Right ventricle myocardium superior (tissue), 1 donor: ENCODE measurements around the gene ANKRD29. TPM values are rescaled to one million over a fixed set of nuclear protein-coding genes. Genes with fewer than 3 reads are reported as not detected.
A peak's percentile ranks its signal among the peaks of the same experiment; 100 is the strongest.
"Not testable (repeated sequence)": the region's sequence is repeated elsewhere in the genome, so short reads cannot be mapped to it uniquely, and the experiment has no call there.

ENCODE experiments used
- ATAC-seq: fragments of 200-7000 bp; cut with Tn5 transposase; one replicate; pipeline ENCODE4 v1.9.1; 2020; ENCODE audit warnings: mild to moderate bottlenecking; ENCODE audit not compliant: poor library complexity
- DNase-seq: peaks from one replicate; pipeline ENCODE4 v3.0.0-alpha.2; 2020
- intact Hi-C: fragments of 100-400 bp; cut with DNase I; formaldehyde crosslinking; loops from one replicate; pipeline ENCODE4 v1.11.2; 2022
- total RNA-seq: library from RNA; stranded (reverse); fragmentation: NEBNext Ultra II Directional; extraction: Animal tissue kit (Norgen Biotek cat#: 25700); gene quantifications from one replicate; pipeline ENCODE4 v1.2.1, GENCODE V29; 2021
- donor health status: DM: no; HTN: yes; CAD: no; lungs with severe emphysema.

The ANKRD29 gene
- total RNA-seq, 1 donor from 2014 or later, result 7.0 TPM

- DNase-seq, result no peak
- ATAC-seq, result no peak
- intact Hi-C loops, result no loop called here
These were observed 69.0 kb downstream of the ANKRD29 start for GRCh38 chr18:23593720-23594119.

GRCh38 chr18:23592911-23593310, 69.8 kb downstream of the ANKRD29 start:
- DNase-seq (no peak), ATAC-seq (no peak)
- intact Hi-C loops, result no loop called here

DNA sequence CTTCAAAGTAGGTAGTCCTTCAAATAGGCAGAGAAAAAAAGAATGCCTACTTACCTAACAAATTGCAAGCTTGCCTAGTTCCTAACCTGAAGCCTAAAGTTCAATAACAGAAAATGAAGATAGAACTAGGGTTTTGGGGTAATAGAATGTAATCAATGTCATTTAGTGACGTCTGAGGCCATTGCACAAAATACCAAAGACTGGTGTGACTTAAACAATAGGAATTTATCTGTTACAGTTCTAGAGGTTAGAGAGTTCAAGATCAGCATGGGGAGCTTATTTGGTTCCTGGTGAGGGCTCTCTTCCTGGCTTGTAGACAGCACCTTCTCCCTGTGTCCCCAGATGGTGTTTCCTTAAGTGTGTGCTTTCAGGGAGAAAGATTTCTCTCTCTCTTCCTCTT, 71.7 kb downstream of the ANKRD29 start:
- intact Hi-C loops, result no loop called here
- no peak for ATAC-seq
- no peak for DNase-seq

DNA sequence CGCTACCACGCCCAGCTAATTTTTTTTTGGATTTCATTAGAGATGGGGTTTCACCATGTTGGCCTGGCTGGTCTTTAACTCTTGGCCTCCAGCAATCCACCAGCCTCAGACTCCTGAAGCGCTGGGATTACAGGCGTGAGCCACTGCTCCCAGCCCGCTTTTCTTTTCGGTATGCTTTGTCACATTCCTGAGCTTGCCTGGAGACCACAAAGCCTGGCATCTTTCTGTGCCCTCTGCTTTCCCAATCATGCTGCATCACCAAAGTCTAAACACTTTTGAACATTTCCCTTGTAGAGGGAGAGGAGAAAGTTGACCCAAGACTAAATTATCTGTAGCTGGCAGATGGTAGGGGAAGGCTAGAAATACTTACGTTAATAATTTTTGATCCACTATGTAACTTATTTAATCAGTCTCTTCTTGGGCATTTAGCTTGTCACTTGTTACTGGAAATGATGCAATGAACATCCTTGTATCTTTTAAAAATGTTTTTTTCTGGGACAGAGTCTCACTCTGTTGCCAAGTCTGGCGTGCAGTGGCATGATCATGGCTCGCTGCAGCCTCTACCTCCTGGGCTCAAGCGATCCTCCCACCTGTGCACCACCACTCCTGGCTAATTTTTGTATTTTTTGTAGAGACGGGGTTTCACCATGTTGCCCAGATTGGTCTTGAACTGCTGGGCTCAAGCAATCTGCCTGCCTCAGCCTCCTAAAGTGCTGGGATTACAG, 73.7 kb downstream of the ANKRD29 start:
- ATAC-seq (no peak), DNase-seq (no peak)
- intact Hi-C loops, result loop anchor here (5.0 kb wide), 1 partner anchor 72 kb away; no protein-coding TSS in a partner anchor

GRCh38 chr18:23587220-23587642, 75.5 kb downstream of the ANKRD29 start:
- ATAC-seq (no peak), DNase-seq (no peak)
- intact Hi-C loops, result loop anchor here (5.0 kb wide), 1 partner anchor 70 kb away; no protein-coding TSS in a partner anchor

DNA sequence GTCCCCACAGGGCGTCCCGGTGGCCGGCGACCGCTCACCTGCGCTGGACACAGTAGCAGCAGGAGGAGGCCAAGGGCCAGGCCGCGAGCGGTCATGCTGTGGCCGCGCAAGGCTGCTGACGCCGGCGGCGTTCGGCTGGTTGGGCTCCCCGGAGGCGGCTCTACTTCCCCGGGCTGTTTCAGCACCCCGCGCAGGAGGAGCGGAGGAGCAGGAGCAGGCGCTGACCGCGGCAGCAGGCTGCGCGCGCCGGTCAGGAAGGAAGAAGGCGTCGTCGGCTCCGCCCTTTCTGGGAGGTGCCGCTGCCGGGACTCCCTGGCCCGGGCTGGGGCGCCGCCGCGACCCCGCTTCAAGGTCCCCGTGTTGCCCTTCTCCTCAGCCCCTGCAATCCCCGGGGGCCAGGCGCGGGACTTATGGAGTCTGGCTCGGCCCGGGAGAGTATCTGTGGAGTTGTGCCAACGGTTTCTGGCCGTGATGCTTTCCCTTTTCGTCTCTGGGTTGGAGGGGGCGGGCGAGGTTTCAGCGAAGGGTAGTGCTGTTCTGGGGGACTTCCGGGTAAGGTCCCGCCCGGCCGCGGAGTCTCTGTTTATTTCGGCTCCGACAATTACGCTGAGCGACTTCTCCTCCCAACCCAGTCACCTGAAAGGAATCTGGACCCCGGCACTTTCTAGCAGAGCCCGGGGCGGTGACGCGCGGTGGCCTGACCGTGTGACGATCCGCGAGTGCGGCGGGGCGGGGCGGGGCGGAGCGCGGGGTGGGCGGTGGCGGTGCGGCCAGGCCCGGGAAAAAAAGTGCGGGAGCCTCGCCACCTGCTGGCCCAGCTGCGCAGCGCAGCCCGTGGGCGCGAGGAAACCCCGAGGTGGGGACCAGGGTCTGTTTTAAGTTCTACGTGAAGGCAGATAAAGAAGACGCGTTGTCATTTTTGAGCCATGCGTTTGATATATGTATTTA, 76.2 kb downstream of the ANKRD29 start, which contains the start of gene NPC1:
NPC1 (minus strand) TSS at position 258 of the 948 bp plus-strand sequence; CDS start at position 95, 163 bp downstream.
- ATAC-seq (peak; percentile 99), DNase-seq (peak; percentile 97)
- intact Hi-C loops, result loop anchor here (5.0 kb wide), 1 partner anchor 69 kb away; no protein-coding TSS in a partner anchor

DNA sequence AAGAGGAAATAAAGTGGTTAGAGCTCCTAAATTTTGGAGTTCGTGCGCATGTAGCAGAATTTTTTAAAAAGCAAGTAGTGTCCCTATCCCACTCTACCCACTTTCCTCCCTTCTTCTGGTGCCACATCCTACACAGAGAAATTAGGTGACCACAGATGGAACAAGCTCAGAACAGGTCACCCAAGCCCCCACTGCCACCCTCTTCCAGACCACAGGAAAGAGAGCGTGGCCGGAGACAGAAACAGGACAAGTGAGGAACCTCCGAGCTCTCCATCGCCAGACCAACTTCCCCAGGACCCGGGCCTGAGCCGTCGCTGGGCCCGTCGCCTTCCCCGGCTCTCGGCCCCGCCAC, 76.8 kb downstream of the ANKRD29 start:
- intact Hi-C loops, result loop anchor here (5.0 kb wide), 1 partner anchor 69 kb away; no protein-coding TSS in a partner anchor
- DNase-seq (no peak), ATAC-seq (no peak)

GRCh38 chr18:23585007-23585871, 77.5 kb downstream of the ANKRD29 start:
- intact Hi-C loops, result loop anchor here (5.0 kb wide), 1 partner anchor 68 kb away; no protein-coding TSS in a partner anchor
- DNase-seq (no peak), ATAC-seq (no peak)

DNA sequence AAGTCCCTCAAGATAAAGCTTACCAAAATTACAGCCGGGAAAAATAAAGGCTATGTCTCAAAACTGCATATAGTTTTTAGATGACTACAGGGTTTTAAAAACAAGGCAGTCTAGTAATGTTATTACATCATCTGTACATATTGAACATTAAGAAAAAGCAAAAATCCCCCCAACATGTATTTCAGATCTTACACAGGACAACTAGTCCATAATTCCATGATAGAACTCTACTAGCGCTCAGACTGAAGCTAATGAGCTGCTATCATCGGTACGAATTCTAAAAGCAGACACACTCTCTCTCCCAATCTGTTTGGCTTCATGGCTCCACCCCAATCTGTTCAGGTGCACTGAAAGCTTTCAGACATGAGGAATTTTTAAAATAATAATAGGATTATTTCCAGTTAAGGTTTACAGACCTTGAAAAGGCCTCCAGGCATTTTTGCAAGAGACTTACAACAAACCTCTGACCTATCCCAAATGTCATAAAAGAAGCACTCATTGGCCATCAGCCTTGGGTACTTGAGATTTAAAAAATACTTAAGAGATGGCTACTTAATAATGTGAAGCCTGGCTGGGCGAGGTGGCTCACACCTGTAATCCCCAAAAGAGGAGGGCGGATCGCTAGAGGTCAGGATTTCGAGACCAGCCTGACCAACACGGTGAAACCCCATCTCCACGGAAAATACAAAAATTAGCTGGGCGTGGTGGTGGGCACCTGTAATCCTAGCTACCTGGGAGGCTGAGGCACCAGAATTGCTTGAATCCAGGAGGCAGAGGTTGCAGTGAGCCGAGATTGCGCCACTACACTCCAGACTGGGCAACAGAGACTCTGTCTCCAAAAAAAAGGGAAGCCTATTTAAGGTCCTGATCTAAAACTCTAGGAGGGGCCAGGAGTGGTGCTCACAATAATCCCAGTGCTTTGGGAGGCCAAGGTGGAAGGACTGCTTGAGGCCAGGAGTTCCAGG, 78.4 kb downstream of the ANKRD29 start:
- no peak for DNase-seq
- no peak for ATAC-seq
- intact Hi-C loops, result no loop called here

DNA sequence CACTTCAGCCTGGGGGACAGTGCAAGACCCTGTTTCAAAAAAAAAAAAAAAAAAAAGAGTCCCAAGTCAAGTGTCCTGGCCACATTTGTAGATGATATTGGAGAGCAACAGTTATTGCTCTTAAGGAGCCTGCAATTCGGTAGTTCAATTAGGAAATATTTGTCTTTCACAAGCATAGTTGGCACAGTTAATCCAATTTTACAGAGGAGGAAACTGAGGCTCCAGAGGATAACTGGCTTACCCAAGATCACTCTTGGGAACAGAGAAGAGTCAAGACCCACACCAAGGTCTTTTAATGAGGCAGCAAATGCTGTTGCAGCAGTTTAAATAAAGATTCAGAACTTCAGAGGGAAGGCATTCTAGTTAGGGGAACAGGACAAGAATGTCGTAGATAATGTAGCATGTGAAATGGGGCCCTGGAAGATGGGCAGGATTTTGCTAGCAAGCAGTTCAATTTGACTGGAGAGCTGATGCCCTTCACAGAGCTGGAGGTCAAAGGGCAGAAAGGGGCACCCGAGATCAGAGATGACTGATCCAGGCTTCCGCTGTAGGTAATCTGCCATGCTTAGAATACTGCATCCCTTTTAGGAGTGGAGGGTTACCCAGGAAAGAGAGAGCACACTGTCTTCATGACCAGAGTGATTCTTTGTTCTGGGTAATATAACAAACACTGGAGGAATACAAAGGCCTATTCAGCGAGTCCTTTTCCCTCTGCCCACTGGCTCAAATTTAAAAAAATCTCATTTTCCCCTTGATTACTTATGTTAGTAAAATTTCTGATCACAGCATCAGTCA, 79.4 kb downstream of the ANKRD29 start:
- no peak for ATAC-seq
- intact Hi-C loops, result no loop called here
- no peak for DNase-seq

DNA sequence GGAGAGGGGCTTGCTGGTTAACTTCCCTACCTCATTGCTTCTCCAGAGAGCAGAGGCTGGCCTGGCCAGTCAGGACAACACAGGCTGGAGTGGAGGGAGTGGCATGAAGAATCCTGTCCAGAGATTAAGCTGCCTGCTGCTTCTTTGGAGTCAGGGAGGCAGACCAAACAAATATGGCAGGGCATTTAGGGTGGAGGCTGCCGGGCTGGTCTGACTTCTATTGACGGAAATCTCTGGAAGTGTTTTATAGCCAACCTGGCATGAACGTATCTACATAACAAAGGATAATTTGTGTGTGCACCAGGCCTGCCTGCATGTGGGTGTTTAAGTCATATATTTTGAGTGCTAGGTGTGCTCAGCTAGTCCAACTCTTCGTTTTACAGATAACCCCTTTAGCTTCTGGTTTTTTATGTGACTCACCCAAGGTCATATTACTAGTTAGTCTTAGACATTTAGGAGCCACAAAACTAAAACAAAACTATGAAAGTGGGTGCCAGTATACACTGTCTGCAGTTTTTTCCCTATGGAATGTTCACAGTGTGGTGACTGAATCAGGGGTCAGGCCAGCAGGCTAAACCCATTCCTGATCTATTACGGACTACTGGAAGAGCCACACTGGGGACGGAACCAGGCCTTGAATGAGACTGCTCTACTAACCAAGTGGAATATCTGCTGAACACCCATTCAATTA, 81.9 kb downstream of the ANKRD29 start:
- intact Hi-C loops, result no loop called here

GRCh38 chr18:23578891-23579653, 83.6 kb downstream of the ANKRD29 start:
- ATAC-seq (peak; percentile 40), DNase-seq (no peak)
- intact Hi-C loops, result no loop called here

More for the DNA sequence above, 81.9 kb downstream of the ANKRD29 start:
- ATAC-seq (no peak), DNase-seq (no peak)

GRCh38 chr18:23578067-23578701, 84.5 kb downstream of the ANKRD29 start:
- DNase-seq, result no peak
- intact Hi-C loops, result no loop called here
- no peak for ATAC-seq

DNA sequence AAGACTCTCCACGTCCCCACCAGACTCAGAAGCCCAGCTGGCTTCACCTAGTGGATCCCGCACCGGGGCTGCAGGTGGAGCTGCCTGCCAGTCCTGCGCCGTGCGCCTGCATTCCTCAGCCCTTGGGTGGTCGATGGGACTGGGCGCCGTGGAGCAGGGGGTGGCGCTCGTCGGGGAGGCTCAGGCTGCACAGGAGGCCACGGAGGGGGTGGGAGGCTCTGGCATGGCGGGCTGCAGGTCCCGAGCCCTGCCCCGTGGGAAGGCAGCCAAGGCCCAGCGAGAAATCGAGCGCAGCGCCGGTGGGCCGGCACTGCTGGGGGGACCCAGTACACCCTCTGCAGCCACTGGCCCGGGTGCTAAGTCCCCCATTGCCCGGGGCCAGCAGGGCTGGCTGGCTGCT, 85.2 kb downstream of the ANKRD29 start:
- ATAC-seq, intact Hi-C loops, DNase-seq: not testable (repeated sequence)

DNA sequence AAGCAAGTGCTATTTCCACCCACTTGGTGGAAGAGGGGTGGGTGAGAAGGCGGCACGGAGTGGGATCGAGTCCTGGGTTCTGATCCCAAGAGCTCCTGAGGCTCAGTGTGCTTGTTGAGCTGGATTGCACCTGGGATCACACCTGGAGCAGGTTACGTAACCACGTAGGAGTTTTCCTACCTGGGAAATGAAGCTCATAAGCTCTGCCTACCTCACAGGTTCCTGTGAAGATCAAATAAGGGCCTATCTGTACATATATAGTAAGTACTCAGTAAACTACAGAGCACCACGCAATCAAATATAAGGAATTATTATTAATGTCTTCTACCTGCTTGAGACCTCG, 87.4 kb downstream of the ANKRD29 start:
- ATAC-seq (no peak), DNase-seq (no peak)
- intact Hi-C loops, result no loop called here
